Measurements from ENCODE around the gene GLIS2.

GRCh38 chr16:4339455-4339854 lies 23.6 kb downstream of the GLIS2 start:
- TF ChIP-seq, protein P1, sequence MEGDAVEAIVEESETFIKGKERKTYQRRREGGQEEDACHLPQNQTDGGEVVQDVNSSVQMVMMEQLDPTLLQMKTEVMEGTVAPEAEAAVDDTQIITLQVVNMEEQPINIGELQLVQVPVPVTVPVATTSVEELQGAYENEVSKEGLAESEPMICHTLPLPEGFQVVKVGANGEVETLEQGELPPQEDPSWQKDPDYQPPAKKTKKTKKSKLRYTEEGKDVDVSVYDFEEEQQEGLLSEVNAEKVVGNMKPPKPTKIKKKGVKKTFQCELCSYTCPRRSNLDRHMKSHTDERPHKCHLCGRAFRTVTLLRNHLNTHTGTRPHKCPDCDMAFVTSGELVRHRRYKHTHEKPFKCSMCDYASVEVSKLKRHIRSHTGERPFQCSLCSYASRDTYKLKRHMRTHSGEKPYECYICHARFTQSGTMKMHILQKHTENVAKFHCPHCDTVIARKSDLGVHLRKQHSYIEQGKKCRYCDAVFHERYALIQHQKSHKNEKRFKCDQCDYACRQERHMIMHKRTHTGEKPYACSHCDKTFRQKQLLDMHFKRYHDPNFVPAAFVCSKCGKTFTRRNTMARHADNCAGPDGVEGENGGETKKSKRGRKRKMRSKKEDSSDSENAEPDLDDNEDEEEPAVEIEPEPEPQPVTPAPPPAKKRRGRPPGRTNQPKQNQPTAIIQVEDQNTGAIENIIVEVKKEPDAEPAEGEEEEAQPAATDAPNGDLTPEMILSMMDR (IDR thresholded peaks at IDR 0.05; ENCODE audit: low read depth, low read length, missing input control): no peak
- TF ChIP-seq ZBTB33 (IDR thresholded peaks at IDR 0.05) (no peak), RAD21 (IDR thresholded peaks at IDR 0.05) (no peak), GABPA (IDR thresholded peaks at IDR 0.05 in 1 of 2, conservative IDR thresholded peaks at IDR 0.05 in 1 of 2) (no peak), MAX (IDR thresholded peaks at IDR 0.05) (no peak), JUND (IDR thresholded peaks at IDR 0.05) (no peak), YY1 (IDR thresholded peaks at IDR 0.05) (no peak), FOXA1 (IDR thresholded peaks at IDR 0.05) (no peak), RXRA (IDR thresholded peaks at IDR 0.05) (no peak), TAF1 (conservative IDR thresholded peaks at IDR 0.05) (no peak), HNF4G (IDR thresholded peaks at IDR 0.05) (no peak), SP1 (IDR thresholded peaks at IDR 0.05) (no peak), ATF3 (IDR thresholded peaks at IDR 0.05) (no peak)
- TF ChIP-seq, protein P2, sequence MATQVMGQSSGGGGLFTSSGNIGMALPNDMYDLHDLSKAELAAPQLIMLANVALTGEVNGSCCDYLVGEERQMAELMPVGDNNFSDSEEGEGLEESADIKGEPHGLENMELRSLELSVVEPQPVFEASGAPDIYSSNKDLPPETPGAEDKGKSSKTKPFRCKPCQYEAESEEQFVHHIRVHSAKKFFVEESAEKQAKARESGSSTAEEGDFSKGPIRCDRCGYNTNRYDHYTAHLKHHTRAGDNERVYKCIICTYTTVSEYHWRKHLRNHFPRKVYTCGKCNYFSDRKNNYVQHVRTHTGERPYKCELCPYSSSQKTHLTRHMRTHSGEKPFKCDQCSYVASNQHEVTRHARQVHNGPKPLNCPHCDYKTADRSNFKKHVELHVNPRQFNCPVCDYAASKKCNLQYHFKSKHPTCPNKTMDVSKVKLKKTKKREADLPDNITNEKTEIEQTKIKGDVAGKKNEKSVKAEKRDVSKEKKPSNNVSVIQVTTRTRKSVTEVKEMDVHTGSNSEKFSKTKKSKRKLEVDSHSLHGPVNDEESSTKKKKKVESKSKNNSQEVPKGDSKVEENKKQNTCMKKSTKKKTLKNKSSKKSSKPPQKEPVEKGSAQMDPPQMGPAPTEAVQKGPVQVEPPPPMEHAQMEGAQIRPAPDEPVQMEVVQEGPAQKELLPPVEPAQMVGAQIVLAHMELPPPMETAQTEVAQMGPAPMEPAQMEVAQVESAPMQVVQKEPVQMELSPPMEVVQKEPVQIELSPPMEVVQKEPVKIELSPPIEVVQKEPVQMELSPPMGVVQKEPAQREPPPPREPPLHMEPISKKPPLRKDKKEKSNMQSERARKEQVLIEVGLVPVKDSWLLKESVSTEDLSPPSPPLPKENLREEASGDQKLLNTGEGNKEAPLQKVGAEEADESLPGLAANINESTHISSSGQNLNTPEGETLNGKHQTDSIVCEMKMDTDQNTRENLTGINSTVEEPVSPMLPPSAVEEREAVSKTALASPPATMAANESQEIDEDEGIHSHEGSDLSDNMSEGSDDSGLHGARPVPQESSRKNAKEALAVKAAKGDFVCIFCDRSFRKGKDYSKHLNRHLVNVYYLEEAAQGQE (IDR thresholded peaks at IDR 0.05): no peak

Measured in liver (tissue), 3 donors.